ENCODE measurements around the gene USP34. TPM values are rescaled to one million over a fixed set of nuclear protein-coding genes. Genes with fewer than 3 reads are reported as not detected.

The USP34 gene
- total RNA-seq, 2 donors from 2014 or later = 105 to 120 TPM

- WGBS, 2 experiments (ENCODE audit: insufficient coverage in 1 of 2, insufficient read length in 1 of 2) = 95 to 98% methylated on average over 4 of the region's 4 CpGs
- Histone ChIP-seq H3K36me3 (ENCODE audit: control insufficient read depth, insufficient read depth, low read length) (peaks cover 79% of the 10 kb centered on the region), H3K27ac (ENCODE audit: low read depth, low read length) (no peak overlapping the region), H3K9me3 (ENCODE audit: control insufficient read depth, low read length) (no peaks in the 10 kb centered on the region), H3K4me1 (ENCODE audit: control insufficient read depth, insufficient read depth, low read length) (no peaks in the 10 kb centered on the region), H3K4me3 (ENCODE audit: low read length) (no peak overlapping the region), H3K27me3 (ENCODE audit: control insufficient read depth, insufficient read depth, low read length, poor library complexity, severe bottlenecking) (no peaks in the 10 kb centered on the region), H3K9ac (ENCODE audit: extremely low read depth, low read length, poor library complexity, severe bottlenecking) (no peak overlapping the region)
- no peaks in the 10 kb centered on the region for H3K9me3 Mint-ChIP-seq
- H3K27ac Mint-ChIP-seq = no peak overlapping the region
- H3K36me3 Mint-ChIP-seq (ENCODE audit: low read depth) = peaks cover 42% of the 10 kb centered on the region
- DNase-seq = no peak
- no peaks in the 10 kb centered on the region for H3K27me3 Mint-ChIP-seq (ENCODE audit: insufficient read depth)
- H3K4me1 Mint-ChIP-seq = no peaks in the 10 kb centered on the region
- TF ChIP-seq CTCF (conservative IDR thresholded peaks at IDR 0.05) = no peak
- H3K4me3 Mint-ChIP-seq = no peak overlapping the region
Measured at GRCh38 chr2:61214171-61214570, 256.7 kb downstream of the USP34 start.

GRCh38 chr2:61210332-61210981 is 260.4 kb downstream of the USP34 start:
- H3K9me3 ChIP-seq (ENCODE audit: control insufficient read depth, low read length) = no peaks in the 10 kb centered on the region
- Mint-ChIP-seq H3K4me3 (no peak overlapping the region), H3K27ac (no peak overlapping the region), H3K4me1 (no peaks in the 10 kb centered on the region), H3K9me3 (no peaks in the 10 kb centered on the region), H3K36me3 (ENCODE audit: low read depth) (peaks cover 47% of the 10 kb centered on the region), H3K27me3 (ENCODE audit: insufficient read depth) (no peaks in the 10 kb centered on the region)
- no peak overlapping the region for H3K4me3 ChIP-seq (ENCODE audit: low read length)
- H3K9ac ChIP-seq (ENCODE audit: extremely low read depth, low read length, poor library complexity, severe bottlenecking) = no peak overlapping the region
- H3K27me3 ChIP-seq (ENCODE audit: control insufficient read depth, insufficient read depth, low read length, poor library complexity, severe bottlenecking) = no peaks in the 10 kb centered on the region
- no peak for TF ChIP-seq CTCF (conservative IDR thresholded peaks at IDR 0.05)
- 90 to 100% methylated on average over 1 to 4 of the region's 5 CpGs for WGBS, 2 experiments (ENCODE audit: insufficient coverage in 1 of 2, insufficient read length in 1 of 2)
- H3K27ac ChIP-seq (ENCODE audit: low read depth, low read length) = no peak overlapping the region
- H3K36me3 ChIP-seq (ENCODE audit: control insufficient read depth, insufficient read depth, low read length) = peaks cover 88% of the 10 kb centered on the region
- no peak for DNase-seq
- H3K4me1 ChIP-seq (ENCODE audit: control insufficient read depth, insufficient read depth, low read length) = no peaks in the 10 kb centered on the region

- H3K36me3 ChIP-seq (ENCODE audit: control insufficient read depth, insufficient read depth, low read length) = peaks cover 89% of the 10 kb centered on the region
- WGBS, 2 experiments (ENCODE audit: insufficient coverage in 1 of 2, insufficient read length in 1 of 2) = 87 to 96% methylated on average over 3 to 5 of the region's 7 CpGs
Measured at GRCh38 chr2:61205132-61205531, 265.8 kb downstream of the USP34 start.

More at GRCh38 chr2:61205132-61205531, 265.8 kb downstream of the USP34 start:
- Mint-ChIP-seq H3K27ac (no peak overlapping the region), H3K27me3 (ENCODE audit: insufficient read depth) (no peaks in the 10 kb centered on the region), H3K4me3 (no peak overlapping the region), H3K4me1 (no peaks in the 10 kb centered on the region), H3K36me3 (ENCODE audit: low read depth) (peaks cover 69% of the 10 kb centered on the region), H3K9me3 (no peaks in the 10 kb centered on the region)
- no peak for TF ChIP-seq CTCF (conservative IDR thresholded peaks at IDR 0.05)
- no peaks in the 10 kb centered on the region for H3K4me1 ChIP-seq (ENCODE audit: control insufficient read depth, insufficient read depth, low read length)
- no peaks in the 10 kb centered on the region for H3K27me3 ChIP-seq (ENCODE audit: control insufficient read depth, insufficient read depth, low read length, poor library complexity, severe bottlenecking)
- H3K27ac ChIP-seq (ENCODE audit: low read depth, low read length) = no peak overlapping the region
- no peak overlapping the region for H3K4me3 ChIP-seq (ENCODE audit: low read length)
- DNase-seq = no peak
- H3K9me3 ChIP-seq (ENCODE audit: control insufficient read depth, low read length) = no peaks in the 10 kb centered on the region
- H3K9ac ChIP-seq (ENCODE audit: extremely low read depth, low read length, poor library complexity, severe bottlenecking) = no peak overlapping the region

All from endodermal cell (in vitro differentiated cells).